Prostate gland (tissue), 2 donors: Measurements from ENCODE around the gene VPS13C. TPM values are rescaled to one million over a fixed set of nuclear protein-coding genes. Genes with fewer than 3 reads are reported as not detected.

Experiments used
- DNase-seq: peaks from one replicate; pipeline ENCODE4 v3.0.0-alpha.2; 2019; ENCODE audit warnings: low spot score
- H3K27ac ChIP-seq, 2 donors: fragments of 200-600 bp; sonication (generic); 2 replicates each; pipeline ENCODE4 v1.5.1; 2017 to 2019
- H3K27me3 ChIP-seq: fragments of 200-600 bp; sonication (generic); replicated peaks from 2 replicates; pipeline ENCODE4 v1.5.1; 2019; ENCODE audit not compliant: insufficient read depth
- H3K36me3 ChIP-seq, 2 donors: fragments of 200-600 bp; sonication (generic); 1 replicate in 1 of 2; 2 replicates in 1 of 2; pipeline versions ENCODE4 v1.5.1 to v1.8.1; 2017 to 2019
- H3K4me1 ChIP-seq: fragments of 200-600 bp; sonication (generic); replicated peaks from 2 replicates; pipeline ENCODE4 v1.5.1; 2019
- H3K4me3 ChIP-seq, 2 donors: fragments of 200-600 bp; sonication (generic); 2 replicates each; pipeline ENCODE4 v1.5.1; 2017 to 2019
- H3K9me3 ChIP-seq: fragments of 200-600 bp; sonication (generic); 2 replicates; pipeline ENCODE4 v1.5.1; 2017
- CTCF ChIP-seq, 4 experiments: fragments of 200-600 bp in 2 of 4; fragments of 450-650 bp in 2 of 4; sonication (generic) in 2 of 4; IDR thresholded peaks; 1 replicate in 3 of 4; 2 replicates in 1 of 4; pipeline ENCODE4 v1.5.1; 2016 to 2019; ENCODE audit warnings: antibody characterized with exemption in 4 of 4, mild to moderate bottlenecking in 2 of 4, moderate library complexity in 2 of 4
- POLR2A ChIP-seq: fragments of 450-650 bp; IDR thresholded peaks from one replicate; pipeline ENCODE4 v1.6.1; 2016; ENCODE audit warnings: antibody characterized with exemption, mild to moderate bottlenecking
- POLR2AphosphoS5 ChIP-seq: sonication (generic); formaldehyde crosslinking; IDR thresholded peaks from one replicate; pipeline ENCODE4 v1.6.1; 2017; ENCODE audit warnings: antibody characterized with exemption
- WGBS: methylation state at CpG from one replicate; pipeline ENCODE4 v1.1.5; 2018; 5-methylcytosine and 5-hydroxymethylcytosine counted together
- intact Hi-C: fragments of 100-400 bp; cut with DNase I; formaldehyde crosslinking; loops from one replicate; pipeline ENCODE4 v1.14.2; 2022
- total RNA-seq, 2 donors: library from RNA; depleted of rRNA; stranded (reverse); fragments of >200 nt; gene quantifications; one replicate each; pipeline ENCODE4 v1.1.0, GENCODE V29; 2016

VPS13C gene
- total RNA-seq, 2 donors from 2014 or later = 53.5 to 60.2 TPM

GRCh38 chr15:61871926-61872522, 188.2 kb downstream of the VPS13C start:
- intact Hi-C loops = loop anchor here (10.0 kb wide), 1 partner anchor 193 kb away; the partner anchor contains the start of genes C2CD4A and VPS13C
- no peaks in the 10 kb centered on the region for H3K27me3 ChIP-seq
- H3K36me3 ChIP-seq = no peaks in the 10 kb centered on the region
- no peak overlapping the region for H3K27ac ChIP-seq
- H3K9me3 ChIP-seq = no peaks in the 10 kb centered on the region
- H3K4me3 ChIP-seq = no peak overlapping the region
- H3K4me1 ChIP-seq = no peaks in the 10 kb centered on the region
- no peak for DNase-seq
- TF ChIP-seq CTCF (IDR thresholded peaks at IDR 0.05) = peak in 3 of 4 experiments; percentile 34 to 63 (median 53)
- TF ChIP-seq POLR2A = no peak
- TF ChIP-seq POLR2AphosphoS5 = no peak
- 100% methylated on average over 1 of the region's 1 CpG for WGBS

GRCh38 chr15:61869656-61870055, 190.6 kb downstream of the VPS13C start:
- Histone ChIP-seq H3K9me3 (no peaks in the 10 kb centered on the region), H3K27ac (no peak overlapping the region), H3K4me1 (no peaks in the 10 kb centered on the region), H3K27me3 (no peaks in the 10 kb centered on the region), H3K4me3 (no peak overlapping the region), H3K36me3 (no peaks in the 10 kb centered on the region)
- TF ChIP-seq POLR2AphosphoS5 (no peak), POLR2A (no peak), CTCF (IDR thresholded peaks at IDR 0.05) (no peak)
- intact Hi-C loops = loop anchor here (10.0 kb wide), 1 partner anchor 195 kb away; the partner anchor contains the start of genes C2CD4A and VPS13C
- WGBS = 94% methylated on average over 3 of the region's 3 CpGs
- no peak for DNase-seq

GRCh38 chr15:61861962-61862361, 198.3 kb downstream of the VPS13C start:
- H3K4me1 ChIP-seq = peaks cover 2% of the 10 kb centered on the region
- no peak overlapping the region for H3K27ac ChIP-seq
- no peaks in the 10 kb centered on the region for H3K36me3 ChIP-seq
- no peaks in the 10 kb centered on the region for H3K27me3 ChIP-seq
- H3K4me3 ChIP-seq = no peak overlapping the region
- WGBS = 99% methylated on average over 3 of the region's 3 CpGs
- DNase-seq = no peak
- TF ChIP-seq POLR2AphosphoS5 (no peak), CTCF (IDR thresholded peaks at IDR 0.05) (no peak), POLR2A (no peak)
- no peaks in the 10 kb centered on the region for H3K9me3 ChIP-seq
- intact Hi-C loops = no loop called here

GRCh38 chr15:61857169-61857829, 202.9 kb downstream of the VPS13C start:
- Histone ChIP-seq H3K36me3 (no peaks in the 10 kb centered on the region), H3K27me3 (no peaks in the 10 kb centered on the region), H3K27ac (peak overlapping the region; percentile 20 to 50), H3K4me3 (no peak overlapping the region), H3K4me1 (peaks cover 2% of the 10 kb centered on the region), H3K9me3 (no peaks in the 10 kb centered on the region)
- intact Hi-C loops = no loop called here
- 54% methylated on average over 8 of the region's 8 CpGs for WGBS
- DNase-seq = no peak
- peak; percentile 7 for TF ChIP-seq POLR2AphosphoS5
- no peak for TF ChIP-seq CTCF (IDR thresholded peaks at IDR 0.05)

- intact Hi-C loops = no loop called here
- no peaks in the 10 kb centered on the region for H3K36me3 ChIP-seq
- WGBS = 41% methylated on average over 1 of the region's 1 CpG
- no peak overlapping the region for H3K4me3 ChIP-seq
- TF ChIP-seq POLR2AphosphoS5 (no peak), CTCF (IDR thresholded peaks at IDR 0.05) (peak in 1 of 4 experiments; percentile 9)
- H3K27me3 ChIP-seq = no peaks in the 10 kb centered on the region
- H3K4me1 ChIP-seq = peaks cover 2% of the 10 kb centered on the region
- DNase-seq = no peak
- no peak overlapping the region for H3K27ac ChIP-seq
- H3K9me3 ChIP-seq = no peaks in the 10 kb centered on the region
Observed at GRCh38 chr15:61856295-61856694, 204.0 kb downstream of the VPS13C start.
